OCI-LY3 (cell line): Measurements from ENCODE around the gene USP30.

Experiments used
- EZH2phosphoT487 ChIP-seq: fragments of 200-600 bp; shearing (Covaris generic); IDR thresholded peaks from 2 replicates; pipeline ENCODE4 v1.6.1; 2018; ENCODE audit warnings: antibody characterized with exemption, mixed run types, low read depth
- TF ChIP-seq, protein P1 (sequence below): fragments of 200-600, 300-600 bp; sonication (generic); IDR thresholded peaks from 2 replicates; pipeline ENCODE4 v1.5.1; 2014; ENCODE audit warnings: antibody characterized with exemption, low read length, low read depth

- TF ChIP-seq, protein P1, sequence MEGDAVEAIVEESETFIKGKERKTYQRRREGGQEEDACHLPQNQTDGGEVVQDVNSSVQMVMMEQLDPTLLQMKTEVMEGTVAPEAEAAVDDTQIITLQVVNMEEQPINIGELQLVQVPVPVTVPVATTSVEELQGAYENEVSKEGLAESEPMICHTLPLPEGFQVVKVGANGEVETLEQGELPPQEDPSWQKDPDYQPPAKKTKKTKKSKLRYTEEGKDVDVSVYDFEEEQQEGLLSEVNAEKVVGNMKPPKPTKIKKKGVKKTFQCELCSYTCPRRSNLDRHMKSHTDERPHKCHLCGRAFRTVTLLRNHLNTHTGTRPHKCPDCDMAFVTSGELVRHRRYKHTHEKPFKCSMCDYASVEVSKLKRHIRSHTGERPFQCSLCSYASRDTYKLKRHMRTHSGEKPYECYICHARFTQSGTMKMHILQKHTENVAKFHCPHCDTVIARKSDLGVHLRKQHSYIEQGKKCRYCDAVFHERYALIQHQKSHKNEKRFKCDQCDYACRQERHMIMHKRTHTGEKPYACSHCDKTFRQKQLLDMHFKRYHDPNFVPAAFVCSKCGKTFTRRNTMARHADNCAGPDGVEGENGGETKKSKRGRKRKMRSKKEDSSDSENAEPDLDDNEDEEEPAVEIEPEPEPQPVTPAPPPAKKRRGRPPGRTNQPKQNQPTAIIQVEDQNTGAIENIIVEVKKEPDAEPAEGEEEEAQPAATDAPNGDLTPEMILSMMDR, result no peak
- no peak for TF ChIP-seq EZH2phosphoT487
Measured at GRCh38 chr12:109126784-109127183, 74.4 kb downstream of the USP30 start.
